Osteoblast (primary cell): Measurements from ENCODE around the gene SAMD7. TPM values are rescaled to one million over a fixed set of nuclear protein-coding genes. Genes with fewer than 3 reads are reported as not detected.

Experiments
- DNase-seq: peaks from one replicate; pipeline ENCODE4 v3.0.0; 2011; ENCODE audit warnings: low spot score, mixed read lengths; ENCODE audit not compliant: insufficient read length; ENCODE audit errors: missing footprints
- H2AFZ ChIP-seq: 2 replicates; pipeline ENCODE4 v1.6.0; 2011; ENCODE audit warnings: mild to moderate bottlenecking, low read length
- H3K27ac ChIP-seq: 2 replicates; pipeline ENCODE4 v1.5.1; 2011; ENCODE audit warnings: mild to moderate bottlenecking, low read depth, low read length, moderate library complexity
- H3K27me3 ChIP-seq: 2 replicates; pipeline ENCODE4 v1.6.0; 2012; ENCODE audit warnings: mild to moderate bottlenecking, control low read depth, inconsistent platforms, low read length, moderate library complexity; ENCODE audit not compliant: insufficient read depth
- H3K36me3 ChIP-seq: 2 replicates; pipeline ENCODE4 v1.5.1; 2011; ENCODE audit warnings: mild to moderate bottlenecking, low read length, control low read depth, moderate library complexity; ENCODE audit not compliant: insufficient read depth
- H3K4me1 ChIP-seq: 2 replicates; pipeline ENCODE4 v1.5.1; 2011; ENCODE audit warnings: mild to moderate bottlenecking, low read length, control low read depth, moderate library complexity; ENCODE audit not compliant: insufficient read depth
- H3K4me2 ChIP-seq: 2 replicates; pipeline ENCODE4 v1.6.0; 2011; ENCODE audit warnings: mild to moderate bottlenecking, low read length; ENCODE audit not compliant: insufficient read depth
- H3K4me3 ChIP-seq: fragments of 200-600 bp; sonication (generic); 3 replicates; pipeline ENCODE4 v1.5.1; 2012; ENCODE audit warnings: mild to moderate bottlenecking, low read length, inconsistent platforms; ENCODE audit not compliant: insufficient read depth
- H3K79me2 ChIP-seq: 2 replicates; pipeline ENCODE4 v1.6.0; 2012; ENCODE audit warnings: mild to moderate bottlenecking, low read length, control low read depth, inconsistent platforms; ENCODE audit not compliant: insufficient read depth
- H3K9me3 ChIP-seq: 2 replicates; pipeline ENCODE4 v1.5.1; 2011; ENCODE audit warnings: low read depth, low read length, control low read depth
- H4K20me1 ChIP-seq: 2 replicates; pipeline ENCODE4 v1.6.0; 2012; ENCODE audit warnings: mild to moderate bottlenecking, low read length, control low read depth; ENCODE audit not compliant: insufficient read depth
- total RNA-seq: library from RNA; depleted of rRNA; stranded (reverse); fragments of >200 nt; gene quantifications from 2 replicates; pipeline ENCODE4 v1.2.3, GENCODE V29; 2012
- TF ChIP-seq, protein P1 (sequence below): IDR thresholded peaks from 2 replicates; pipeline ENCODE4 v1.5.1; 2011; ENCODE audit warnings: mild to moderate bottlenecking, low read depth, low read length, moderate library complexity; ENCODE audit errors: extremely low read depth

The SAMD7 gene
- total RNA-seq, 1 donor = not detected

GRCh38 chr3:169931747-169932520 lies 20.6 kb downstream of the SAMD7 start:
- no peaks in the 10 kb centered on the region for H4K20me1 ChIP-seq
- no peaks in the 10 kb centered on the region for H3K9me3 ChIP-seq
- no peaks in the 10 kb centered on the region for H3K36me3 ChIP-seq
- H3K27me3 ChIP-seq = peaks cover 2% of the 10 kb centered on the region
- H3K4me1 ChIP-seq = no peaks in the 10 kb centered on the region
- no peak overlapping the region for H3K27ac ChIP-seq
- H3K4me3 ChIP-seq = no peak overlapping the region
- H2AFZ ChIP-seq = no peak overlapping the region
- TF ChIP-seq, protein P1, sequence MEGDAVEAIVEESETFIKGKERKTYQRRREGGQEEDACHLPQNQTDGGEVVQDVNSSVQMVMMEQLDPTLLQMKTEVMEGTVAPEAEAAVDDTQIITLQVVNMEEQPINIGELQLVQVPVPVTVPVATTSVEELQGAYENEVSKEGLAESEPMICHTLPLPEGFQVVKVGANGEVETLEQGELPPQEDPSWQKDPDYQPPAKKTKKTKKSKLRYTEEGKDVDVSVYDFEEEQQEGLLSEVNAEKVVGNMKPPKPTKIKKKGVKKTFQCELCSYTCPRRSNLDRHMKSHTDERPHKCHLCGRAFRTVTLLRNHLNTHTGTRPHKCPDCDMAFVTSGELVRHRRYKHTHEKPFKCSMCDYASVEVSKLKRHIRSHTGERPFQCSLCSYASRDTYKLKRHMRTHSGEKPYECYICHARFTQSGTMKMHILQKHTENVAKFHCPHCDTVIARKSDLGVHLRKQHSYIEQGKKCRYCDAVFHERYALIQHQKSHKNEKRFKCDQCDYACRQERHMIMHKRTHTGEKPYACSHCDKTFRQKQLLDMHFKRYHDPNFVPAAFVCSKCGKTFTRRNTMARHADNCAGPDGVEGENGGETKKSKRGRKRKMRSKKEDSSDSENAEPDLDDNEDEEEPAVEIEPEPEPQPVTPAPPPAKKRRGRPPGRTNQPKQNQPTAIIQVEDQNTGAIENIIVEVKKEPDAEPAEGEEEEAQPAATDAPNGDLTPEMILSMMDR = no peak
- H3K4me2 ChIP-seq = no peak overlapping the region
- no peak for DNase-seq
- H3K79me2 ChIP-seq = no peaks in the 10 kb centered on the region

- no peak for DNase-seq
- Histone ChIP-seq H3K4me3 (no peak overlapping the region), H4K20me1 (no peaks in the 10 kb centered on the region), H3K79me2 (no peaks in the 10 kb centered on the region), H3K36me3 (no peaks in the 10 kb centered on the region), H2AFZ (no peak overlapping the region), H3K27me3 (peaks cover 5% of the 10 kb centered on the region), H3K4me1 (no peaks in the 10 kb centered on the region), H3K27ac (no peak overlapping the region), H3K4me2 (no peak overlapping the region), H3K9me3 (no peaks in the 10 kb centered on the region)
- TF ChIP-seq, protein P1 = no peak
Observed at GRCh38 chr3:169939320-169939719, 27.9 kb downstream of the SAMD7 start.

GRCh38 chr3:169939751-169940150 lies 28.4 kb downstream of the SAMD7 start:
- H3K9me3 ChIP-seq = no peaks in the 10 kb centered on the region
- no peak overlapping the region for H3K27ac ChIP-seq
- peaks cover 5% of the 10 kb centered on the region for H3K27me3 ChIP-seq
- no peaks in the 10 kb centered on the region for H3K79me2 ChIP-seq
- DNase-seq = no peak
- H3K4me2 ChIP-seq = no peak overlapping the region
- H3K4me3 ChIP-seq = no peak overlapping the region
- no peaks in the 10 kb centered on the region for H4K20me1 ChIP-seq
- no peak overlapping the region for H2AFZ ChIP-seq
- no peaks in the 10 kb centered on the region for H3K36me3 ChIP-seq
- H3K4me1 ChIP-seq = no peaks in the 10 kb centered on the region
- TF ChIP-seq, protein P1 = no peak

- no peaks in the 10 kb centered on the region for H3K79me2 ChIP-seq
- TF ChIP-seq, protein P1 = no peak
- DNase-seq = peak; percentile 6
- H3K9me3 ChIP-seq = no peaks in the 10 kb centered on the region
- H3K4me2 ChIP-seq = no peak overlapping the region
- H3K4me1 ChIP-seq = no peaks in the 10 kb centered on the region
- H2AFZ ChIP-seq = no peak overlapping the region
- no peak overlapping the region for H3K4me3 ChIP-seq
- H3K27me3 ChIP-seq = peaks cover 3% of the 10 kb centered on the region
- no peak overlapping the region for H3K27ac ChIP-seq
- no peaks in the 10 kb centered on the region for H3K36me3 ChIP-seq
- H4K20me1 ChIP-seq = no peaks in the 10 kb centered on the region
Observed at GRCh38 chr3:169940470-169941181, 29.3 kb downstream of the SAMD7 start.
